ENCODE data around the gene CDKN2C.
A peak's percentile ranks its signal among the peaks of the same experiment; 100 is the strongest.

The CDKN2C gene

GRCh38 chr1:50966991-50967390 is 3.1 kb upstream of the CDKN2C start:
- TF ChIP-seq CTCF (conservative IDR thresholded peaks at IDR 0.05; ENCODE audit: low read depth, low read length): no peak
- no peak for DNase-seq (ENCODE audit: low read depth)
- H3K4me3 ChIP-seq (ENCODE audit: low read depth, low read length): no peak overlapping the region

- TF ChIP-seq CTCF (conservative IDR thresholded peaks at IDR 0.05; ENCODE audit: low read depth, low read length): no peak
- peak; percentile 33 for DNase-seq (ENCODE audit: low read depth)
- peak overlapping the region; percentile 84 for H3K4me3 ChIP-seq (ENCODE audit: low read depth, low read length)
Measured at GRCh38 chr1:50967416-50968157, 2.5 kb upstream of the CDKN2C start.

DNA sequence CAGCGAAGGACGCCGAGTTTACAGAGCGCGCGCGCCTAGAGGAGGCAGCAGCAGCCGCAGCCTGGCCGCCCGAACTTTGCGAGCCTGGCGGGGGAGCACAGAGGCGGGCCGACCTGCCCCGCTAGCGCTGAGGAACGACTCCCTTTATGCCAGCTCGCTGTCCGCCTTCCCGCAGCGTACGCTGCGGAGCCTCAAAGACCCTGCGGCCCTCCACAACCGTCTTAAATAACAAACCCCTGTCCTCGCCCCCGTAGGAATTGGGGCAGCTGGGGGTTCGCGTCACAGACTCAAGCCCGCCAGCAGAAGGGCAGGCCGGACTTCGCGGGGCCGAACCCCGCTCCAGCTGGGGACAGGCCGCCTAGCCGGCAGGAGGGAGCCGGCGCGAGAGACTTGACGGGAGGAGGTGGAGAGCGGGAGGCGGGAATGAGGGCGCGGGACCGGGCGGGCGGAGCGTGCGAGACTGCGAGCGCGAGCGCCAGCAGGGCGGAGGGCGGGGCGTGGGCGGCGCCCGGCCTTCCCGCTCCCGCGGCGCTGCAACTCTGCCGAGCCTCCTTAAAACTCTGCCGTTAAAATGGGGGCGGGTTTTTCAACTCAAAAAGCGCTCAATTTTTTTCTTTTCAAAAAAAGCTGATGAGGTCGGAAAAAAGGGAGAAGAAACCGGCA is 1.8 kb upstream of the CDKN2C start:
- peak; percentile 92 for DNase-seq (ENCODE audit: low read depth)
- peak; percentile 46 for TF ChIP-seq CTCF (conservative IDR thresholded peaks at IDR 0.05; ENCODE audit: low read depth, low read length)
- H3K4me3 ChIP-seq (ENCODE audit: low read depth, low read length): peak overlapping the region; percentile 84

DNA sequence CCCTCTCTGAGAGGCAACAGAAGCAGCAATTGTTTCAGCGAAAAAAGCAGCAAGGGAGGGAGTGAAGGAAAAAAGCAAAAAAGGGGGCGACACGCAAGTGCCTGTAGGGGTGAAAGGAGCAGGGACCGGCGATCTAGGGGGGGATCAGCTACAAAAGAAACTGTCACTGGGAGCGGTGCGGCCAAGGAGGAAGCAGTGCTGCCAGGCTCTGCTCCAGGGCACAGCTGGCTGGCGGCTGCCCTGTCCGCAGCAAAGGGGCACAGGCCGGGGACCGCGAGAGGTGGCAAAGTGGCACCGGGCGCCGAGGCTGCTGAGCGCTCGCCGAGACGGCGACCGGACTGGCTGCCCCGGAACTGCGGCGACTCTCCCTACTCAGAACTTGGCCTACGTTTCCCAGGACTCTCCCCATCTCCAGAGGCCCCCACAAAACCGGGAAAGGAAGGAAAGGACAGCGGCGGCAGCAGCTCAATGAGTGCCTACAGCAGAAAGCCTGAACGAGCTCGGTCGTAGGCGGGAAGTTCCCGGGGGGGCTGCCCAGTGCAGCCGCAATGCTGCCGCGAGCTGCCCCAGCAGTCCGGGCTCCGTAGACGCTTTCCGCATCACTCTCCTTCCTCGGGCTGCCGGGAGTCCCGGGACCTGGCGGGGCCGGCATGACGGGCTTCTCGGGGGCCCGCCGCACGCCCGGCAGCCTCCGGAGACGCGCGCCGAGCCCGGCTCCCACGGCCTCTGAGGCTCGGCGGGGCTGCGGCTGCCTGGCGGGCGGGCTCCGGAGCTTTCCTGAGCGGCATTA is 1.0 kb upstream of the CDKN2C start:
- no peak for TF ChIP-seq CTCF (conservative IDR thresholded peaks at IDR 0.05; ENCODE audit: low read depth, low read length)
- peak; percentile 34 for DNase-seq (ENCODE audit: low read depth)
- H3K4me3 ChIP-seq (ENCODE audit: low read depth, low read length): peak overlapping the region; percentile 84

DNA sequence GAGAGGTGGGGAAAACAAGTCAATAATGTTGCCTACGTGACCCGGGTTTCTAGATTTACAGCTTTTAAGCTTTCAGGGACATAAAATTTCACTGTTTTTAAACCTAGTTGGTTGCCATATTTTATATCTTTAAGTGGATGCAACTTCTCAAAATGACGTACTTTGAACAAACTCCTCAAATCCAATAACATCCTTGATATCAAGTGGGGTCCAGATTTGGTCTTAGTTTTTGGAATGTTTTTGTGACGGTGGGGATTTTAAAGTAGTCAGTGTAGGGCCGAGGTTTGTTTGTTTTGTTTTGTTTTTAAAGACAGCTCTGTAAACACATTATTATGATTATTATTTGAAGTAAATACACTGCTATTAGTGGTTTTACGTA is 453 bp downstream of the CDKN2C start:
- H3K4me3 ChIP-seq (ENCODE audit: low read depth, low read length): peak overlapping the region; percentile 84
- no peak for DNase-seq (ENCODE audit: low read depth)
- TF ChIP-seq CTCF (conservative IDR thresholded peaks at IDR 0.05; ENCODE audit: low read depth, low read length): no peak

GRCh38 chr1:50970931-50971582 is 1.0 kb downstream of the CDKN2C start:
- no peak for DNase-seq (ENCODE audit: low read depth)
- no peak for TF ChIP-seq CTCF (conservative IDR thresholded peaks at IDR 0.05; ENCODE audit: low read depth, low read length)
- peak overlapping the region; percentile 84 for H3K4me3 ChIP-seq (ENCODE audit: low read depth, low read length)

Measured in choroid plexus epithelial cell (primary cell).